Putamen (tissue), 1 donor: ENCODE measurements around the gene BTBD8.
"Not testable (repeated sequence)": the region's sequence is repeated elsewhere in the genome, so short reads cannot be mapped to it uniquely, and the experiment has no call there.

Experiments used
- DNase-seq: peaks from one replicate; pipeline ENCODE4 v3.0.0-alpha.2; 2016; ENCODE audit warnings: low spot score

The BTBD8 gene

GRCh38 chr1:92080128-92080985 is at the start of gene BTBD8:
TSS of gene BTBD8 (plus strand) at chr1:92080345. CDS start at chr1:92080572, 227 bp downstream.
- DNase-seq = peak; percentile 86

- peak; percentile 58 for DNase-seq
Observed at GRCh38 chr1:92030656-92031107, 49.5 kb upstream of the BTBD8 start.

- DNase-seq = peak; percentile 70
Observed at GRCh38 chr1:92031281-92032110, 48.6 kb upstream of the BTBD8 start.

GRCh38 chr1:92037400-92037799 is 42.7 kb upstream of the BTBD8 start:
- DNase-seq = peak; percentile 34

- DNase-seq = no peak
Observed at GRCh38 chr1:92038695-92039346, 41.3 kb upstream of the BTBD8 start.

GRCh38 chr1:92040971-92041370 is 39.2 kb upstream of the BTBD8 start:
- no peak for DNase-seq

- no peak for DNase-seq
Observed at GRCh38 chr1:92043621-92044020, 36.5 kb upstream of the BTBD8 start.

GRCh38 chr1:92045766-92046495 is 34.2 kb upstream of the BTBD8 start:
- DNase-seq = no peak

- DNase-seq = no peak
Observed at GRCh38 chr1:92051948-92052347, 28.2 kb upstream of the BTBD8 start.

- DNase-seq = no peak
Observed at GRCh38 chr1:92065042-92065441, 15.1 kb upstream of the BTBD8 start.

GRCh38 chr1:92066321-92066720 is 13.8 kb upstream of the BTBD8 start:
- no peak for DNase-seq

- no peak for DNase-seq
Observed at GRCh38 chr1:92070892-92071291, 9.3 kb upstream of the BTBD8 start.

- not testable (repeated sequence) for DNase-seq
Observed at GRCh38 chr1:92074446-92074845, 5.7 kb upstream of the BTBD8 start.

- no peak for DNase-seq
Observed at GRCh38 chr1:92075311-92075710, 4.8 kb upstream of the BTBD8 start, which contains the start of gene SETSIP. TSS of gene SETSIP (minus strand) at chr1:92075411. CDS start at chr1:92075411, 0 bp downstream.

- DNase-seq = no peak
Observed at GRCh38 chr1:92076363-92076762, 3.8 kb upstream of the BTBD8 start.

- not testable (repeated sequence) for DNase-seq
Observed at GRCh38 chr1:92078077-92078476, 2.1 kb upstream of the BTBD8 start.

GRCh38 chr1:92079441-92079840 is 704 bp upstream of the BTBD8 start:
- no peak for DNase-seq

- DNase-seq = no peak
Observed at GRCh38 chr1:92081031-92081430, 886 bp downstream of the BTBD8 start.

- no peak for DNase-seq
Observed at GRCh38 chr1:92084651-92085050, 4.5 kb downstream of the BTBD8 start.

GRCh38 chr1:92085727-92086126 is 5.6 kb downstream of the BTBD8 start:
- DNase-seq = no peak

- DNase-seq = no peak
Observed at GRCh38 chr1:92087542-92087941, 7.4 kb downstream of the BTBD8 start.

- DNase-seq = no peak
Observed at GRCh38 chr1:92091625-92092024, 11.5 kb downstream of the BTBD8 start.
